HEK293 (cell line): ENCODE results near the gene CNR1.

Experiments
- CTCF ChIA-PET: fragments of 350-600 bp; formaldehyde crosslinking; extraction: SDS; loops from one replicate; lab custom pipeline; 2021; ENCODE audit warnings: antibody characterized with exemption; lab: Yijun Ruan, JAX
- POLR2A ChIA-PET: fragments of 300-600 bp; formaldehyde crosslinking; extraction: SDS; loops from one replicate; lab custom pipeline; 2020; ENCODE audit warnings: antibody characterized with exemption, inconsistent platforms; lab: Yijun Ruan, JAX
- H3K27ac ChIP-seq: fragments of 200-500 bp; sonication (Bioruptor generic); 2 replicates; pipeline ENCODE4 v1.5.1; 2014; ENCODE audit warnings: low read depth, low read length, control low read depth, inconsistent platforms; ENCODE audit errors: extremely low read depth
- H3K36me3 ChIP-seq, 2 experiments: fragments of 200-500 bp in 1 of 2; sonication (Bioruptor generic) in 1 of 2; 1 replicate in 1 of 2; 2 replicates in 1 of 2; pipeline ENCODE4 v1.5.1; 2014 to 2017; ENCODE audit warnings: inconsistent platforms in 2 of 2, low read length in 2 of 2; ENCODE audit not compliant: control insufficient read depth in 2 of 2, insufficient read depth in 1 of 2
- H3K4me1 ChIP-seq: fragments of 200-500 bp; sonication (Bioruptor generic); 2 replicates; pipeline ENCODE4 v1.5.1; 2014; ENCODE audit warnings: mild to moderate bottlenecking, low read length, inconsistent platforms; ENCODE audit not compliant: control insufficient read depth, insufficient read depth
- H3K4me3 ChIP-seq: 2 replicates; pipeline ENCODE4 v1.5.1; 2011; ENCODE audit warnings: low read depth, mild to moderate bottlenecking, control low read depth, low read length, moderate library complexity
- H3K9me3 ChIP-seq: fragments of 200-500 bp; sonication (Bioruptor generic); 2 replicates; pipeline ENCODE4 v1.5.1; 2014; ENCODE audit warnings: low read depth, low read length, inconsistent platforms; ENCODE audit not compliant: control insufficient read depth, insufficient read depth
- FEZF1 ChIP-seq: fragments of 450-650 bp; formaldehyde crosslinking; IDR thresholded peaks from 2 replicates; pipeline ENCODE4 v1.5.1; 2016; ENCODE audit warnings: missing biosample characterization, missing genetic modification characterization
- MZF1 ChIP-seq: fragments of 450-650 bp; formaldehyde crosslinking; IDR thresholded peaks from 2 replicates; pipeline ENCODE4 v1.5.1; 2017; ENCODE audit warnings: missing biosample characterization, missing genetic modification characterization, borderline replicate concordance
- PBX3 ChIP-seq: sonication (generic); formaldehyde crosslinking; IDR thresholded peaks from 2 replicates; pipeline ENCODE4 v1.8.1; 2022; ENCODE audit warnings: mild to moderate bottlenecking, moderate library complexity, missing genetic modification reagents
- SALL2 ChIP-seq: fragments of 450-650 bp; formaldehyde crosslinking; IDR thresholded peaks from 2 replicates; pipeline ENCODE4 v1.5.0; 2017; ENCODE audit warnings: missing biosample characterization, mild to moderate bottlenecking, missing genetic modification characterization, borderline replicate concordance
- ZBTB10 ChIP-seq: fragments of 450-650 bp; formaldehyde crosslinking; IDR thresholded peaks from 2 replicates; pipeline ENCODE4 v1.5.1; 2016; ENCODE audit warnings: missing biosample characterization, missing genetic modification characterization
- ZBTB6 ChIP-seq: fragments of 450-650 bp; formaldehyde crosslinking; IDR thresholded peaks from 2 replicates; pipeline ENCODE4 v1.5.1; 2017; ENCODE audit warnings: missing biosample characterization, missing genetic modification characterization
- ZFP69B ChIP-seq: fragments of 450-650 bp; formaldehyde crosslinking; IDR thresholded peaks from 2 replicates; pipeline ENCODE4 v1.5.1; 2016; ENCODE audit warnings: missing biosample characterization, missing genetic modification characterization
- ZNF114 ChIP-seq: fragments of 450-650 bp; formaldehyde crosslinking; IDR thresholded peaks from 2 replicates; pipeline ENCODE4 v1.5.0; 2017; ENCODE audit warnings: missing biosample characterization, missing genetic modification characterization
- ZNF121 ChIP-seq: fragments of 450-650 bp; formaldehyde crosslinking; IDR thresholded peaks from 2 replicates; pipeline ENCODE4 v1.5.1; 2016; ENCODE audit warnings: missing biosample characterization, missing genetic modification characterization
- ZNF148 ChIP-seq: fragments of 450-650 bp; formaldehyde crosslinking; IDR thresholded peaks from 2 replicates; pipeline ENCODE4 v1.5.0; 2017; ENCODE audit warnings: missing biosample characterization, missing genetic modification characterization, borderline replicate concordance
- ZNF19 ChIP-seq: fragments of 450-650 bp; formaldehyde crosslinking; IDR thresholded peaks from 2 replicates; pipeline ENCODE4; 2016; ENCODE audit warnings: missing biosample characterization, missing genetic modification characterization, low read depth
- ZNF404 ChIP-seq: fragments of 450-650 bp; formaldehyde crosslinking; IDR thresholded peaks from 2 replicates; pipeline ENCODE4 v1.5.1; 2017; ENCODE audit warnings: missing biosample characterization, missing genetic modification characterization
- ZNF449 ChIP-seq: fragments of 450-650 bp; formaldehyde crosslinking; IDR thresholded peaks from 2 replicates; pipeline ENCODE4 v1.5.1; 2017; ENCODE audit warnings: missing biosample characterization, mild to moderate bottlenecking, missing genetic modification characterization, moderate library complexity
- ZNF629 ChIP-seq: fragments of 450-650 bp; formaldehyde crosslinking; IDR thresholded peaks from 2 replicates; pipeline ENCODE4 v1.5.1; 2017; ENCODE audit warnings: missing biosample characterization, missing genetic modification characterization
- ZNF654 ChIP-seq: fragments of 450-650 bp; formaldehyde crosslinking; IDR thresholded peaks from 2 replicates; pipeline ENCODE4 v1.5.1; 2016; ENCODE audit warnings: low read depth, missing biosample characterization, missing genetic modification characterization
- ZNF701 ChIP-seq: fragments of 450-650 bp; formaldehyde crosslinking; IDR thresholded peaks from 2 replicates; pipeline ENCODE4 v1.5.1; 2016; ENCODE audit warnings: missing biosample characterization, missing genetic modification characterization
- ZSCAN23 ChIP-seq: fragments of 450-650 bp; formaldehyde crosslinking; IDR thresholded peaks from 2 replicates; pipeline ENCODE4 v1.5.1; 2016; ENCODE audit warnings: missing biosample characterization, missing genetic modification characterization

Gene CNR1

GRCh38 chr6:88145298-88145963 lies 20.7 kb downstream of the CNR1 start:
- no peak overlapping the region for H3K27ac ChIP-seq
- POLR2A ChIA-PET, result no interaction called here
- H3K36me3 ChIP-seq, result no peaks in the 10 kb centered on the region
- CTCF ChIA-PET, result interaction anchor here (0.5 to 0.6 kb wide), 2 partner anchors 109 to 259 kb away, joined by 3 read pairs; no protein-coding TSS in a partner anchor
- no peaks in the 10 kb centered on the region for H3K4me1 ChIP-seq
- no peak for TF ChIP-seq ZFP69B (tag by site-specific recombination)
- no peak for TF ChIP-seq ZNF19 (tag by site-specific recombination)
- no peak for TF ChIP-seq SALL2 (tag by site-specific recombination)
- no peak for TF ChIP-seq ZNF404 (tag by site-specific recombination)
- no peak for TF ChIP-seq ZBTB10 (tag by site-specific recombination)
- TF ChIP-seq ZNF121 (tag by site-specific recombination), result no peak
- no peak for TF ChIP-seq ZBTB6 (tag by site-specific recombination)
- TF ChIP-seq ZNF449 (tag by site-specific recombination), result no peak
- TF ChIP-seq ZNF148 (tag by site-specific recombination), result no peak
- no peak for TF ChIP-seq ZNF629 (tag by site-specific recombination)
- TF ChIP-seq ZNF654 (tag by site-specific recombination), result no peak
- no peak for TF ChIP-seq MZF1
- no peak for TF ChIP-seq PBX3
- no peak for TF ChIP-seq ZSCAN23 (tag by site-specific recombination)
- TF ChIP-seq FEZF1 (tag by site-specific recombination), result no peak
- TF ChIP-seq ZNF701 (tag by site-specific recombination), result no peak
- TF ChIP-seq ZNF114 (tag by site-specific recombination), result no peak
- no peaks in the 10 kb centered on the region for H3K9me3 ChIP-seq
- H3K4me3 ChIP-seq, result no peak overlapping the region
